SK-N-MC (cell line): ENCODE measurements around the gene RILP.
A peak's percentile ranks its signal among the peaks of the same experiment; 100 is the strongest.

Experiments
- DNase-seq: peaks from one replicate; pipeline ENCODE4 v3.0.0-alpha.2; 2011; ENCODE audit warnings: low read depth, low spot score
- H3K27ac ChIP-seq: fragments of 200-600 bp; sonication (generic); 2 replicates; pipeline ENCODE4 v1.5.1; 2016; ENCODE audit warnings: mixed run types
- H3K36me3 ChIP-seq: fragments of 200-600 bp; sonication (generic); 2 replicates; pipeline ENCODE4 v1.6.1; 2017; ENCODE audit warnings: antibody characterized with exemption, low read length, mixed read lengths; ENCODE audit not compliant: insufficient read depth
- H3K4me3 ChIP-seq: fragments of 200-600 bp; sonication (generic); 2 replicates; pipeline ENCODE4 v1.5.1; 2016
- H3K9ac ChIP-seq: fragments of 200-600 bp; sonication (generic); 2 replicates; pipeline ENCODE4 v1.8.0; 2017; ENCODE audit warnings: mixed run types, mixed read lengths; ENCODE audit not compliant: insufficient read length
- H3K9me3 ChIP-seq: fragments of 200-600 bp; sonication (generic); 2 replicates; pipeline ENCODE4 v1.6.1; 2017; ENCODE audit warnings: low read depth, mild to moderate bottlenecking, antibody characterized with exemption, low read length, moderate library complexity, mixed read lengths
- EZH2 ChIP-seq: fragments of 200-600 bp; sonication (generic); IDR thresholded peaks from one replicate; pipeline ENCODE4 v1.6.1; 2017; ENCODE audit warnings: antibody characterized with exemption
- FOXP2 ChIP-seq: optimal IDR thresholded peaks from 2 replicates; pipeline ENCODE3; 2011; ENCODE audit warnings: mild to moderate bottlenecking, moderate library complexity; ENCODE audit not compliant: insufficient read depth; ENCODE audit errors: extremely low read length, control extremely low read depth
- POLR2AphosphoS5 ChIP-seq: IDR thresholded peaks from 2 replicates; pipeline ENCODE4 v1.6.1; 2012; ENCODE audit warnings: mild to moderate bottlenecking, low read depth, low read length, borderline replicate concordance

The RILP gene

GRCh38 chr17:1648963-1649843, 463 bp downstream of the RILP start:
- peak overlapping the region; percentile 32 for H3K9ac ChIP-seq
- no peaks in the 10 kb centered on the region for H3K9me3 ChIP-seq
- peaks cover 40% of the 10 kb centered on the region for H3K36me3 ChIP-seq
- DNase-seq: peak; percentile 18
- H3K4me3 ChIP-seq: peak overlapping the region; percentile 81
- TF ChIP-seq EZH2 (no peak), POLR2AphosphoS5 (no peak), FOXP2 (no peak)
- no peak overlapping the region for H3K27ac ChIP-seq

- Histone ChIP-seq H3K9me3 (no peaks in the 10 kb centered on the region), H3K36me3 (peaks cover 31% of the 10 kb centered on the region), H3K9ac (peak overlapping the region; percentile 45), H3K27ac (no peak overlapping the region), H3K4me3 (peak overlapping the region; percentile 78)
- DNase-seq: no peak
- TF ChIP-seq EZH2: no peak
Observed at GRCh38 chr17:1648173-1648962, 1.3 kb downstream of the RILP start.

- Histone ChIP-seq H3K4me3 (no peak overlapping the region), H3K9ac (no peak overlapping the region), H3K9me3 (no peaks in the 10 kb centered on the region), H3K27ac (no peak overlapping the region), H3K36me3 (peaks cover 26% of the 10 kb centered on the region; the same call in 1 of the 2 replicates)
- no peak for TF ChIP-seq POLR2AphosphoS5
- TF ChIP-seq FOXP2: no peak
- no peak for TF ChIP-seq EZH2
- DNase-seq: no peak
Observed at GRCh38 chr17:1647802-1648171, 1.9 kb downstream of the RILP start.

- Histone ChIP-seq H3K27ac (no peak overlapping the region), H3K36me3 (peaks cover 11% of the 10 kb centered on the region; the same call in 1 of the 2 replicates), H3K9me3 (no peaks in the 10 kb centered on the region), H3K9ac (no peak overlapping the region), H3K4me3 (no peak overlapping the region)
- no peak for TF ChIP-seq EZH2
- TF ChIP-seq POLR2AphosphoS5: no peak
- TF ChIP-seq FOXP2: no peak
- no peak for DNase-seq
Observed at GRCh38 chr17:1646199-1646875, 3.3 kb downstream of the RILP start.

GRCh38 chr17:1645207-1646171, 4.2 kb downstream of the RILP start, which contains the start of gene SCARF1:
Gene SCARF1 (minus strand): TSS chr17:1645732. CDS start chr17:1645697, 35 bp downstream.
- no peak within 1 kb of the TSS for H3K27ac ChIP-seq
- DNase-seq: no peak
- no peaks in the 10 kb centered on the region for H3K9me3 ChIP-seq
- peaks cover 3% of the 10 kb centered on the region; the same call in 1 of the 2 replicates for H3K36me3 ChIP-seq
- no peak within 1 kb of the TSS for H3K9ac ChIP-seq
- no peak for TF ChIP-seq FOXP2
- H3K4me3 ChIP-seq: no peak within 1 kb of the TSS

- no peaks in the 10 kb centered on the region for H3K9me3 ChIP-seq
- no peak for TF ChIP-seq FOXP2
- no peak for TF ChIP-seq POLR2AphosphoS5
- no peak for TF ChIP-seq EZH2
- no peak overlapping the region for H3K4me3 ChIP-seq
- no peak for DNase-seq
- no peak overlapping the region for H3K9ac ChIP-seq
- no peak overlapping the region for H3K27ac ChIP-seq
- H3K36me3 ChIP-seq: no peaks in the 10 kb centered on the region
Observed at GRCh38 chr17:1644493-1645206, 5.0 kb downstream of the RILP start.

GRCh38 chr17:1643999-1644492, 5.6 kb downstream of the RILP start:
- Histone ChIP-seq H3K36me3 (no peaks in the 10 kb centered on the region), H3K4me3 (peak overlapping the region; percentile 62; the same call in 1 of the 2 replicates), H3K27ac (no peak overlapping the region), H3K9ac (no peak overlapping the region), H3K9me3 (no peaks in the 10 kb centered on the region)
- DNase-seq: no peak
- TF ChIP-seq POLR2AphosphoS5 (no peak), EZH2 (no peak), FOXP2 (no peak)
